ENCODE measurements around the gene CYP4V2.

DNA sequence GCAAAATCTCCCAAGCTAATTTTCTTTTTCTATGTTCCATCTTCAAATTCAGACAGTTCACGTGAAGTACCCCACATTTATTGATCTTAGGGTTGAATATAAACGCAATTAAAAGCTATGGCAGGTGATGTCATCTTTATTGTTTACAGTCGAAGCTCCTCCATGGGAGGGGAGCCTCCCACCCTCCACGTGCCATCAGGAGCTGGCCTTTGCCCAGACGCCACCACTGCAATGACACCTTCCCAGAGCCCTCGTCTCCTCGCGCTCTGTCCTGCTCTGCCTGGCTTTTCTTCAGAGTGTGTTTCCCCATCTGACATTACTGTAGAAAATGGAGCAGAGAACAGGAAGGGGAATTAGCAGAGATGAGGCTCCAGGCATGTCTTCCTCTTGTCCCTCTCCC is 18.8 kb upstream of the CYP4V2 start:
- TF ChIP-seq, protein P1, sequence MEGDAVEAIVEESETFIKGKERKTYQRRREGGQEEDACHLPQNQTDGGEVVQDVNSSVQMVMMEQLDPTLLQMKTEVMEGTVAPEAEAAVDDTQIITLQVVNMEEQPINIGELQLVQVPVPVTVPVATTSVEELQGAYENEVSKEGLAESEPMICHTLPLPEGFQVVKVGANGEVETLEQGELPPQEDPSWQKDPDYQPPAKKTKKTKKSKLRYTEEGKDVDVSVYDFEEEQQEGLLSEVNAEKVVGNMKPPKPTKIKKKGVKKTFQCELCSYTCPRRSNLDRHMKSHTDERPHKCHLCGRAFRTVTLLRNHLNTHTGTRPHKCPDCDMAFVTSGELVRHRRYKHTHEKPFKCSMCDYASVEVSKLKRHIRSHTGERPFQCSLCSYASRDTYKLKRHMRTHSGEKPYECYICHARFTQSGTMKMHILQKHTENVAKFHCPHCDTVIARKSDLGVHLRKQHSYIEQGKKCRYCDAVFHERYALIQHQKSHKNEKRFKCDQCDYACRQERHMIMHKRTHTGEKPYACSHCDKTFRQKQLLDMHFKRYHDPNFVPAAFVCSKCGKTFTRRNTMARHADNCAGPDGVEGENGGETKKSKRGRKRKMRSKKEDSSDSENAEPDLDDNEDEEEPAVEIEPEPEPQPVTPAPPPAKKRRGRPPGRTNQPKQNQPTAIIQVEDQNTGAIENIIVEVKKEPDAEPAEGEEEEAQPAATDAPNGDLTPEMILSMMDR (IDR thresholded peaks at IDR 0.05) = no peak
- TF ChIP-seq POLR2A (IDR thresholded peaks at IDR 0.05; ENCODE audit: low read depth) (no peak), EP300 (IDR thresholded peaks at IDR 0.05) (no peak)
